ENCODE data around the gene AGBL5.
"Not testable (repeated sequence)": the region's sequence is repeated elsewhere in the genome, so short reads cannot be mapped to it uniquely, and the experiment has no call there.

Gene AGBL5

DNA sequence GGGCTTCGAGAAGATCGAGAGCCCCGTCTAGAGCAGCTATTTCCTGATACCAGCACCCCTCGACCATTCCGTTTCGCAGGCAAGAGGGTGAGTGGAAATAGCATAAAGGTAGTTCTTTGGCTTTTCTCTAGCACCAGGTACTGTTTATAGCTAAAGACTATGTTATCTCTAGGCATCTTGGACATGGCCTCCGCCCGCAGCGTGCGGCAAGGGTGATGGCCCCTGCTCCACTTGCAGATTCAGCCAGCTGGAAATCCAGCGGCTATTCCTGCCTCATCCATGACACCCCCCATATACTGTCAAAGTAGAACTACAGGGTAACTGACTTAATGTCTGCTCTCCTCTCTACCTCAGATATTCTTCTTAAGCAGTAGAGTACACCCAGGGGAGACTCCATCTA is 3.3 kb downstream of the AGBL5 start:
- DNase-seq = no peak

DNA sequence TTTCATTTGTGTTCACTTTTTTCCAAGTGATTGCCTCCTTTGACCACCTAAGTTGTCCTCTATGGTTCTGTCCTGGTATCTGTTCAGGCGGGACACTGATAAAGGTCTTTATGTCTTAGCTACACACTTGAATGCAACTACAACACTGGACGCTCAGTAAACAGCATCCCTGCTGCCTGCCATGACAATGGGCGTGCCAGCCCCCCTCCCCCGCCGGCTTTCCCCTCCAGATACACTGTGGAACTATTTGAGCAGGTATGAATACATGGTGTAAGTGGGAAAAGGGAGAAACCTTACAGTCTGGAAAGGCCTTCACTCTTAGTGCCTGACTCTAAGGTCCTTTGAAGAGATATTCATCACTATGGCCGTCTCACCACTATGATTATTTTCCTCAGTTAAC is 5.7 kb downstream of the AGBL5 start:
- no peak for DNase-seq

DNA sequence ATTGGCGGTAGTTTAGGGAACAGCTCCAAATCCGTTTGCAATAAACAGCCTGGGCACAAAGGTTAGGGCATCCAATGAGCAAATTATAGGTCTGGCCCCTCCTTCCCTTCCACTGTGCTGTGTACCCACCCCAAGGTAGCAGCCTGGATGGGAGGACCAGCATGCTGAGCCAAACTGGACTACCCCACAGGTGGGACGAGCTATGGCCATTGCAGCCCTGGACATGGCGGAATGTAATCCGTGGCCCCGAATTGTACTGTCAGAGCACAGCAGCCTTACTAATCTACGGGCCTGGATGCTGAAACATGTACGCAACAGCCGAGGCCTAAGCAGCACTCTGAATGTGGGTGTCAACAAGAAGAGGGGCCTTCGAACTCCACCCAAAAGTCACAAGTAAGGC is 6.7 kb downstream of the AGBL5 start:
- DNase-seq = no peak

DNA sequence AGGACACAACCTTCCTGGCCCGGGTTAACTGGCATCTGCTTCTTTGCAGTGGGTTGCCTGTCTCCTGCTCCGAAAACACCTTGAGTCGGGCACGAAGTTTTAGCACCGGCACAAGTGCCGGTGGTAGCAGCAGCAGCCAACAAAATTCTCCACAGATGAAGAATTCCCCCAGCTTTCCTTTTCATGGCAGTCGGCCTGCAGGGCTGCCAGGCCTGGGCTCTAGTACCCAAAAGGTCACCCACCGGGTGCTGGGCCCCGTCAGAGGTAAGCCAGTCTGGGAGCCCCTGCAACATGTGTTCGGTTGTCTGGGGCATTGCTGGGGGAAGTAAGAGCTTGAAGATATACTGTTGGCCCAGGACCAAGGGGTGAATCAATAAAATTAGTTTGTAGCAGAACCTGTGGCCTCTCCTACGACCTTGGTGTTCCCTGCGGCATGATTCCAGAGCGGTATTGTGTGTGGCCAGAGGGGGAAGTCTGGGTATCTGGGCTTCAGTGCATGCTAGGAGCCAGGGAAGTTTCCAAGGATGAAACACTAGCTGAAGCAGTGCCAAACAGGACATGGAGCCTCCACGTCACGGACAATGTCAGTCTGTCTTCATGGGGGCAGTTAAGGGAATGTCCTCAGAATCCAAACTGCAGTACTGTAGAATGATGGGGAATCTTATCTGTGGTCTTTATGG is 7.8 kb downstream of the AGBL5 start:
- DNase-seq = no peak

DNA sequence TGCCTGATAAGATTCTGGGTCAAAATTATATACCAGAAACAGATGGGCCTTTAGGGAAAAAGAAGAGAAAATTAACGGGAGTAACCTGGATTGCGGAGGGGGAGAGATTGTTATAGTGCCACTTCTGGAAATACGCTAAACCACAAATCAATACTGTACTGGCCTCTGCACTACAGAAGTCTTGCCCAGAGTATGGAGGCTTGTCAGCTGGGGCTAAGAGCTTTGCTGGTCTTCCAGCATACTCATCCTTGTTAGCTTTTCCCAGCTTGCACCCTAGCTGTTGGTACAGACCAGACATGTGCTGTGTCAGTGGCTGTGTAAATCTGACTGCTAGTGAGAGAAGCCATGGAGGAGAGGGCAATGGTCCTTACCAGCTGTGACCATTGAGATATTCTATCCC is 8.9 kb downstream of the AGBL5 start:
- DNase-seq = no peak

DNA sequence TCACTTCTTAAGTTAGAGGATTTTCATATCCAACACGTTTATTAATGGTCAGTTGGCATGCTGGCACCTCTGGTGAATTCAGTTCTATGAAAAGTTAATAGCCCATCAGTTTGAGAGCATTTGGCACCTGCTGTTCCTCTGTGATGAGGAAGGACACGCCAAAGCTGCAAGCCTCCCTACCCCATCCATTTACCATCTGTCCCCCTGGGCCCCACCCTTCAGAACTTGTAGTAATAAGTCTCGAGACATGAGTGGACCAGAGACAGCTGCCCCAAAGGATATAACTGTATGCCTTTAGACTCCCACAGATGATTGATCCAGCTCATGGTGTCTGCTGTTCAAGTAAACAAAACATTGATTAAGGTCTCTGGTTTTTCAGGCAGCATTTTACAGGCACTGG is 13.7 kb downstream of the AGBL5 start:
- no peak for DNase-seq

DNA sequence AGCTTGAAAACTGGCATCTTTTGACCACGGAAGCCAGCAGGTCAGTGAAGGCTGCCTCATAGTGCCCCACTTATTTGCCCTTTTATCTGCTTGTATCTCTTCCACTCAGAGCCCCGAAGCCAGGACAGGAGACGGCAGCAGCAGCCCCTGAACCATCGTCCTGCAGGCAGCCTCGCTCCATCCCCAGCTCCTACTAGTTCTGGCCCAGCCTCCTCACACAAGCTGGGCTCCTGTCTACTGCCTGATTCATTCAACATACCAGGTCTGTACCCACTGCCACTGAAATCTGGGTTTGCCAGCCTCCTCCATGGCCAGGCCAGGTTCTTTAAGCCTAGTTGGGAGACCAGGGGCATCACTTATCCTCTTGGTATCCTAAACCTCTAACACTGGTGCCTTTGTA is 15.9 kb downstream of the AGBL5 start:
- DNase-seq = no peak

DNA sequence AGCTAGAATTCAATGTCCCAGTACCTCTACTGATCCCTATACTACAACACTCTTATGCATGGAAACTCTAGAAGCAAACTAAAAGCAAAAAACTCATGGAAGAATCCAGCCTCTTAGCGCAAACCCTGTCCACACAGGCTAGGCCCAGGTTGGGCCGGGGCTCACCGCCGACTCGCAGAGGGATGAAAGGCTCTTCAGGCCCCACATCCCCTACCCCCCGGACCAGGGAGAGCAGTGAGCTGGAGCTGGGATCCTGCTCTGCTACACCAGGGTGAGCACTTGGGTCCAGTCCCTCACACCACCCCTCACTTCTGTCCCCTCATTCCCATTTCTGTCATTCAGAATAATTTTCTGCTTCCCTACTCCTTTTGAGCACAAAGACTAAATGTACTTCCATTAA is 18.0 kb downstream of the AGBL5 start:
- DNase-seq = no peak

DNA sequence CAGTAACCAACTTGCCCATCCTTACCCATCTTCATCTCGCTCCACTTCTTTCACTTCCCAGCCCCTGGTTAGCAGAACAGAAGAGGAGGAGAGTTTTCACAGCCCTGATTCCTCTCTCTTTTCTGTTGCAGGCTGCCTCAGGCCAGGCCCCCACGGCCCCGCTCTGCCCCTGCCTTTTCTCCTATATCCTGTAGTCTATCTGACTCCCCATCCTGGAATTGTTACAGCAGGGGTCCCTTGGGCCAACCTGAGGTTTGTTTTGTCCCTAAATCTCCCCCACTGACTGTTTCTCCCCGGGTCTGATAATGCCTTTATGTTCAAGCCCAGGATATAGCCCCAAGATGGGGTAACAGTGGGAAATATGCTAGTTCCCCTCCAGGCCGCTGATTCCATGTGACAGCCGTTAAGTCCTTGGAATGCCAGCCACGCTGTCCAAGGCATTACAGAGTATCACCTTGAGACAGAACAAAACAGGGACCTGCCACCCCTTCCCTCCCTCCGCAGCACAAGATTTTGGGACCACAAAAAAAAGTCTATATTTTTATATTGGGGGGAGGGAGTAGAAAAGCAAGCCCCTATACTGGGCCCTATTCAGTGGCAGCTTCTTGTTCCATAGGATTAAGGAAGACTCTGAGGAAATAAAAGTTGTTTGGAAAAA is 18.6 kb downstream of the AGBL5 start:
- DNase-seq = no peak

DNA sequence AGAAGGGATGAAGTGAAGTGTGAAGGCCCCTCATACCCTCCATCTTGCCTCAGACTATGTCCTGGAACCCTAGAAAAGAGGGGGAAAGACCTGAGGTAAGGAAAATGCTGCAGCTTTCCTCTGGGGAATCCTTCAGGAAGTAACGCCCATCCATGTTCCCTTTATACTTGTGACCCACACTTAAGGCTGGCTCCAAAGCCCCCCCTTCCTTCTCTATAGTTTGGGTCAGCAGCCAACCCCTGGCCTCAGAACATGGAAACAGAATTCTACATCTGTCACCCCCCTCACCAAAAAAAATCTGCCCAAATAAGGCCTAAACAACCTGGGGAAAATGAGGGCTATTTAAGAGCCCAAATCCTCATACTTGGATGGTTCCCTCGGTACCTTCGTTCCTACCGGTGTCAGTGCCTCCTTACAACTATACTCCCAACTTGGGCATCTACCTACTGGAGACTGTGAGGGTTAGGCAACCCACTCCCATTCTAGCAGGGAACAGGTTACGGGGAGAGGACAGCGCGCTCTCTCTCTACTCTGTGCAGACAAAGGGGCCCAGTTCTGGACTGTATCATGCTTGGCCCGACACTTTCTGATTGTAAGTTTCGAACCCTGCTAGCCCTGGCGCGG is 19.3 kb downstream of the AGBL5 start:
- no peak for DNase-seq

DNA sequence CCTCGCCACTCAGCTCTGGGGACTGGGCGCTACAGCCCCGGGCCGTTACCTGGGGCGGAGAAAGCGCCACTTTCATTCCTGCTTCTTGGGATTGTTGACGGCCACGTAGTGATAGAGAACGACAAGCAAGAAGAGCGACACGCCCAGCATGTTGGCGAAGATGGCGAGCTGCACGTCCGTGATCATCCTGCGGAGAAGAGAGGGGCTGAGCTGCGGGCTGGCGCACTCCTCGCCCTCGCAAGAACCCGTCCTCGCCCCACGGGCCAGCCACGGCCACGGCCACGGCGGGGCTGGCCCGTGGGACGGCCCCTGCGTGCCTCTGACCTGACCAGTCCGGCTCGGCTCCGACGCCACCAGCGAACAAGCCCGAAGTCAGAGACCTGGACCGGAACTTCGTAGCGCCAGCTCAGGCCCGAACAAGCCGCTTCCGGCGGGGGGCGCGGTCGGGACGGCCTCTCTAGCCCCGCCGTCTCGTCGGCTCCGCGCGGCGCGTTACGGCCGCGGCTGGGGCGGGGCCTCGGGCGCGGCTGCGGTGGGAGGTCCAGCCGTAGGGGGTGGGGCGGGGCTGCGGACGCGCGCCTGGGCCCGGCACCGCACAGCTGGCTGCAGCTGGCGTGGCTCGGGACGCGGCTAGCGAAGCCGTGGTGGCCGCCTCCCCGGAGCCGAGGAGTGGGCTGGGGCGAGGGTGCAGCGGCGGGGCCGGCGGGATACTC is 20.0 kb downstream of the AGBL5 start, which contains the start of gene OST4:
Gene OST4 (minus strand): TSS at position 378 of the 713 bp plus-strand sequence.
- peak; percentile 93 for DNase-seq

DNA sequence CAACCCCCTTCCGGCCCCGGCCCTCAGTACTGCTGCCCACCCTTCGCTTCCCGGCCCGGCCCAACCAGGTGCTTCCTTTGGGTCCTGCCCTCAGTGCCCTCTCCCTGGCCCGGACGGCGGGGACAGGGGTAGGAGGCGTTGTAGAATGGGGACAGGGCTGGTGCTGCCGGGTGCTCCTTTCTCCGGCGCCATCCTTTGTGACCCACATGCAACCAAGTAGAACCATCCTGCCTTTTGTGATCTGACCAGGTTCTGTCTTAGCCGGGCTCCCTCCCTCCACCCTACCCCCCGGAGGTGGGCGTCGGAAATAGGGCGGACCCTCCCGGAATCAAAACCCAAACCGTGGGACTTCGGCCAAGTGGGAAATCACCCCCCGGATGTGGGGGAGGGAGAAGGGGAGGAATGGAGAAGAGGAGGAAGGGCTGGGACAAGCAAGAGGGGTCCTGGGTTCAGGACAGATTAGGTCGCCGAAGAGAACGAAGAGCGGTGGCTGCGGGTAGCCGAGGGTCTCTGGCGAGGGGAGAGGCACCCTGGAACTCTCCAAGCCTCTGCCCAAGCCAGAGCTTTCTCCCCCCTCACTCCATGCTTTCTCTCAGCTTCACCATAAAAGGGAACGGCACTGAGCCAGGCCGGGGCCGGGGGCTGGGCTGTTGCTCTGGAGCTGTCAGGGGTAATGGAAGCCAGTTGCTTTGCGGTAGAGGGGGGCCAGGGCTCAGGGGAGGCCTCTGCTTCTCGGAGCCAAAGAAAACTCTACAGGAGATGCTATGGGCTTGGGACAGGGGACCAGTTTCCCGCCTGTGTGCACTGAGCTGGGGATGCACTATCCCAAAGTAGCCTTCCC is 20.7 kb downstream of the AGBL5 start:
- no peak for DNase-seq

DNA sequence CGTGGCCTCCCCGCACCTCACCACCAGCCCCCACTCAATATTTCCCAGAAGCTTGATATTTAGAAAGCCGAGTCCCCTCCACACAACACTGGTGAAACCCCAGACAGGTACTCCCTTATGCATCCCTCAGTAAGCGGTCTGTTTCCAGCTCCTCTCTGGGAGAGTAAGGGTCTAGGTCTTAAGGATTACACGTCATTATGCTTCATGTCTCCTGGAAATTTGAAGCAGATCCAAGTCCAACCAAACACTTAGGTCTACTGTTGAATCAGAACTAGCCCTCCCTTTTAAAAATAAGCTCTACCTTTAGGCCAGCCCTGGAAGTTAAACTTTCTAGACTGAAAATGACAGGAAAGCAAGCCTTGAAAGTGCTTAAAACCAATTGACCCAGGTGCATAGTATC is 21.5 kb downstream of the AGBL5 start:
- DNase-seq = no peak

DNA sequence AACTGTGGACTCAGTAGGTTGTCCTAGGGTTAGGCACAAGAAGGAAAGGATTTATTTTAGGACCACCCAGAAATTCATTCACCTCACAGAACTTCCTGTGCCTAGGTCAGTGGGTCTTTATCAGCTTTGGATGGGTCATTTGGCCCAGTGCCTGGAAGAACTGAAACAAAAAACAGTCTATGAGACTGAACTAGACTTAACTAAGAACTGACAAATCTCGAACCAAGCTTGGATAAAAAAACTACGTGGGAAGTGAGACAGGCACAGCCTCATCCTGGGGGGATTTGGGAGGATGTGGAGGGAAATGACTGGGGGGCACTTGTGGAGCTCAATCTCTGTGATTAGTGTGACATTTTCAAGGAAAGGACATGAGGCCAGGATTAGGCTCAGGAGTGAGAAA is 22.3 kb downstream of the AGBL5 start:
- no peak for DNase-seq

DNA sequence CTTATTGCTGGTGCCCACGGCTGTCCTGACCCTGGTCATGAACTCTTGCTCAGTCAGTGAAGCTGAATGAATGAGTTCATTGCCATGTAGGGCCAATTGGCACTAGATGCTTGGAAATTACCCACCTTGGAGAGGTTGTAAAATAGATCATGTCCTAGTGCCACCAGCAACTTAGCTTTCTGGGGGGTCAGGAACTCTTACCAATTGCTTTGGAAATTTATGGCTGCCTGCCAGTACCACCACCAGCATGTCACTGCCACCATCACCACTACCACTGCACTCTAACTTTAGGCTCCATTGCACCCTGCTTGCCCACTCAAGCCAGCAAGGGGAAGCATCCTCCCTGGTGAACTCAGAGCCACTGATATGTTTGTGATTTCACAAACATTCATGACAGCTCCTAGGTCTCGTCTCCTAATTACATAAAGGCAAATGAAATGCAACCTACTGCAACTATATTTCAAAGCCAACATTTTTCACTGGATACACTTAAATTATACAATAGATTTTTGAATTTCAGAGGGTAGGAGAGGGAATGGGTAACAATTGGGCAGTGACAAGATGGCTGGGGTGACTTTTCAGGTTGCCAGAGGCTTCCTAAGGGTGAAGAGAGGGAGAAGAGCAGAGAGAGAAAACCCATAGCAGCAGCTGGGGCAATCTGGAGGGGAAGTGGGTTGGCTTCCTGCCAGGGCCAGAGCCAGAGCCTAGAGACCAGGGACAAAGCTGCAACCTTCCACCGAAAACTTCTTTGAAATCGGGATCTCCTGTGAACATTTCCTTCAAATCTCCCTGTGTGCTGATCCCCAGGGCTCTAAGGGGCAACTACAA is 23.5 kb downstream of the AGBL5 start:
- peak; percentile 81 for DNase-seq

DNA sequence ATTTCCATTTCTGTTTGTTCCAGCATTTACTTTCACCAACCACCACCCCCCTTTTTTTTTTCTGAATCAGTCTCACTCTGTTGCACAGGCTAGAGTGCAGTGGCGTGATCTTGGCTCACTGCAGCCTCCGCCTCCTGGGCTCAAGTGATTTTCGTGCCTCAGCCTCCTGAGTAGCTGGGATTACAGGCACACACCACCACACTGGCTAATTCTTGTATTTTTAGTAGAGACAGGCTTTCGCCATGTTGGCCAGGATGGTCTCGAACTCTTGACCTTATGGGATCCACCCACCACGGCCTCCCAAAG is 24.1 kb downstream of the AGBL5 start:
- DNase-seq = not testable (repeated sequence)

DNA sequence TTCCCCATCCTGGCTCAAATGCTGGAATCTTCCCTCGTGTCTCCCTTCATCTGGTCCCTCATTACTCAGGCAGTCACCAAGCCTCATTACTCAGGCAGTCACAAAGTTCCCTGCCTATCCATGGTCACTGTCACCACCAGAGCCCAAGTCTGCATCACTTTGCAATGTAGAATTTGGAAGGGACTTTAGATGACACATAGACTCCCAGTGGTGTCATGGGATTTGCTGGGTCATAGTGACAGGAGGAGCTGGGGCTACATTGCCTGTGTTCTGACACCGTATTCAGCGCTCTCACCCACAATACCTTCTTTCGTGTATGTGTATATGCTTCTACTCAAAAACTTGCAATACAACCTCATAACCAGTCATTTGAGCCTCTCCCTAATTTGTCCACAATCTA is 24.9 kb downstream of the AGBL5 start:
- no peak for DNase-seq

DNA sequence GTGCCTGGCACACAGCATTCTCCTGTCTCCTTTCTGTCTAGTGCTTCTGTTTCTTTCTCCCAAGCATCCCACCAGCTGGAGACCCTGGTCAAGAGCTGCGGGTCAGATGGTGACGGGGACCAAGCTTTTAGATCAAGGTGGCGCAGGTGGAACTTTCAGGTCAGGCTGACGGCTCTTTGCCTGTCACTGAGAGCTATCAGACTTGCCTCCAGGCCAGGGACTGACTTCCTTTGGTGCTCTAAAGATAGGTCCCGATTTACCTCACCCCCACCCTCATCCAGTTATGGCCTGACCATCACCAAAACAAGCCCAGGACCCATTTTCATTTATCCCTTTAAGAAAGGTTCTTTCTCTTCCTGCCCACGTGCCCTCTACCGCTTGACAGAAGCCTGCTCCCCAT is 25.8 kb downstream of the AGBL5 start:
- DNase-seq = no peak

DNA sequence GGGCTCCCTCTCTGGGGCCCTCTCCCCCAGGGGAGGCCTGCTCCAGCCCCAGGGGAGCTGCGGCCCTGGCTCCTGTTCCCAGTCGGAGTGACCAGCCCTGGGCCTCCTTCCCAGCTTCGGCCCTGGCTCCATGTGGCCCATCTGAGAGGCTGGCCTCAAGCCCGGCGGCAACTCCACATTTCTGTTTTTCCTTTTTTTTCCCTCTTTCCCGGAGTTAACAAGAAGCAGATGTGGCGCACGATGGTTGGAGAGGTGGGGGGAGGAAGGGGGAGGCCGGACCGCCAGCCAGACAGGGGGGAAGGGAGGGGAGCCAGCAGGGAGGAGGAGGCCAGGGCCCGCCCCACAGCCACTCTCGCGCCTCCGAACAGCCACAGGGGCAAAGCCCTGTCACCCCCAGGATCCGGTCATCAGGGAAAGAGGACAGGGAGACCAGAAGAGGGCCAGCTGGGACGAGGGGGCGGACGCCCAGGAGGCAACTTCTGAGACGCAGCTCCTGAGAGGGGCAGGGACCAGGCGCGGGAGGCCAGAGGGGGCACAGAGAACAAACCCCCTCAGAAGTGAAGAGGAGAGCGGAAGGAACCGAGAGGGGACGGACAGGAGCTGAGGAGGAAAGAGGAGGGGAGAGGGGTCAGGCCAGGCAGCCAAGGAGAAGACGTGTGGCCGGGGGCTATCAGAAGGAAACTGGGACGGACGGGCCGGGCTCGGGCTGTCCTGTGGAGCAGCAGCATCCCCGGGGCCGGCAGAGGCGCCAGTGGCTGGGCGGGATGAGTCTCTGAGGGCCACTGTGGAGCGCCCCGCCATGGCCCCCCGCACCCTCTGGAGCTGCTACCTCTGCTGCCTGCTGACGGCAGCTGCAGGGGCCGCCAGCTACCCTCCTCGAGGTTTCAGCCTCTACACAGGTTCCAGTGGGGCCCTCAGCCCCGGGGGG is 27.1 kb downstream of the AGBL5 start, which contains the start of gene EMILIN1:
Gene EMILIN1 (plus strand): TSS at position 349 of the 928 bp plus-strand sequence. CDS start 451 bp downstream, at position 800.
- no peak for DNase-seq

DNA sequence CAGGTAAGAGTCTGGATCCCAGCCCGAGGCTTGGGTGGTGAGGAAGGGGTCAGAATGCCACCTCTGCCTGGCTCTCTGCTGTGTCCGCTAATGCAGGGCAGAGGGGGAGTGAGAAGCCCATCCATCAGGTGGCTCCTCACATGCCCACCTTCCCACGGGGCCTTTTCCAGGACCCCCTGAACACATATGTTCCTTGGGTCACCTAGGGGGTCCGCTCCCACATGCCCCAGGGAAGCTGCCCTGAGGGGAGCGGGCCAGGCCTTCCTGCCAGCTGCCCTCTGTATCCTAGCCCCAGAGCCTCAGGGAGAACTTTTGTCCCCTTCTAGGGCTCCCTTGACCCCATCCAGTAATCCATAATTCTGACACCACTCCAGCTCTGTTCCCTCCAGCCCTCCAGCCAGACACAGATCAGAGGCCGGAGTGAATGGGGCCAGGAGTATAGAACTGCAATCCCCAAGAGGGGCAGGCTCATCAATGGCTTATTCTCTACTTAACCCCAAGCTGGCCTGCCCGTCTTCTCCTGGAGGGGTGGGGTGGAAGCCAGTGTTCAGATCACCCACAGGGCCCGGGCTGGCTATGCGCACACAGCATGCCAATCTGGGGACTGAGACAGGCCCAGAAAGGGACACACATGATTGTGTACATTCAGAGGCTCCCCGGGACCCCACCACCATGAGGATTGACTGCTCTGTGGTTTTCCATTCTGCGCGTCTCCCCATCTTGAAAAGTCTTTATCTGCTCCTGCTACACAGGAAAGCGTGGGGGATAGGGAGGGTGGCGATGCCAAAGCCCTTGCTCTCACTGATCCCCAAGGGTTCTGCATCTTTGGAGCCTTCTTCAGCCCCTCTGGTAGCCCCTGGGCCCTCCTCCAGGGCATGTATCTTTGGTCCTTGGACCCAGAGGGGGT is 28.0 kb downstream of the AGBL5 start:
- no peak for DNase-seq
